Epithelial cell of prostate (primary cell): ENCODE measurements around the gene ADARB1.
"Not testable (repeated sequence)": the region's sequence is repeated elsewhere in the genome, so short reads cannot be mapped to it uniquely, and the experiment has no call there.

ENCODE experiments used
- DNase-seq: peaks from one replicate; pipeline ENCODE4 v3.0.0-alpha.2; 2011; ENCODE audit warnings: low read depth, low spot score
- H3K27ac ChIP-seq: fragments of 450-650 bp; 2 replicates; pipeline ENCODE4 v1.5.1; 2017; ENCODE audit warnings: mild to moderate bottlenecking

The ADARB1 gene

DNA sequence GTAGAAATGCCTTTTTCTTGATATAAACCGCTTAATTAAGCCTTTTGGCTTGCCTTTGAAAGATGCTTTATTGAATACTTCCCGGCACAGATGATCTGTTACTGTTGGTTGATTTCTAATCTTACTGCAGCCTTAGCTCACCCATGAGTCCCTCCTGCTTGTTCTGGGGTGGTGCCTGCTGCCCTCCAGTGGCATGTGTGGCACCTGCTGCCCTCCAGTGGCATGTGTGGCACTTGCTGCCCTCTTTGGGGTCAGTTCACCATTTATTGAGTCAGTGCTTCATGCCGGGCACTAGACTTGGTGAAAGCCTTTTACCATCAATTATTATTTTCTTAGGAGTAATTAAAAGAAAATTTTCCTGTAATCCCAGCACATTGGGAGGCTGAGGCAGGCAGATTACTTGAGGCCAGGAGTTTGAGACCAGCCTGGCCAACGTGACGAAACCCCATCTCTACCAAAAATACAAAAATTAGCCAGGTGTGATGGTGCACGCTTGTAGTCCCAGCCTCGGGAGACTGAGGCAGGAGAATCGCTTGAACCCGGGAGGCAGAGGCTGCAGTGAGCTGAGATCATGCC, 54.3 kb downstream of the ADARB1 start:
- H3K27ac ChIP-seq, result no peak overlapping the region
- no peak for DNase-seq

DNA sequence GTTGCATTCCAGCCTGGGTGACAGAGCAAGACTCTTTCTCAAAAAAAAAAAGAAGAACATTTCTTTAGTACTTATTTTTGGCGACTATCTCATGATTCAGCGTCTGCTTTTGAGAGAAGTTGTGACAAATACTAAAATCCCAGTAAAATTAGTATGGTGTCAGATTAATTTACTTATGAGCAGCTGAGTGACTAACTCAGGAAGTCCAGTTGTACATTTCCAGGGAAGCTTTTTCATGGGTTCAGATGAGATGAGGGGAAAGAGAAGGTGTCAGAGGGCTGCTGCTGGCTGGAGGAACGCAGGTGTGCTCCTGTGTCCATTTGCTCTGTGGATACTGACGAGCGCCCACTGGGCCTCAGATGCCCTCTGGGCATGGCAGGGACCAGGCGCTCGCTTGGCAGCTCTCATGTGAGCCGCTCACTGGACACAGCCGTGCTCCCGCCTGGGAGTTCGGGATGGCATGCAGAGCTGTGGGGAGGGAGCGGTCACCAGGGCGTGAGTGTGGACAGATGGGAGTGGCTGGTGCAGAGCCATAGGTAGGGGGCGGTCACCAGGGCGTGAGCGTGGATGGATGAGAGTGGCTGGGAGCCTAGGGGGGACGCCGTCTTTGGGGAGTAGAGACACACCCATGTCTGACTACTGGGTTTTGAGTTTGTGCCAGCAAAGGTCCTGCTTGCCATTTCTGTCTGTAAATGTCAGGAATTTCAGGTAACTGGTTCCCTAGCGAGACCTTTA, 55.0 kb downstream of the ADARB1 start:
- DNase-seq, result no peak
- H3K27ac ChIP-seq, result no peak overlapping the region

DNA sequence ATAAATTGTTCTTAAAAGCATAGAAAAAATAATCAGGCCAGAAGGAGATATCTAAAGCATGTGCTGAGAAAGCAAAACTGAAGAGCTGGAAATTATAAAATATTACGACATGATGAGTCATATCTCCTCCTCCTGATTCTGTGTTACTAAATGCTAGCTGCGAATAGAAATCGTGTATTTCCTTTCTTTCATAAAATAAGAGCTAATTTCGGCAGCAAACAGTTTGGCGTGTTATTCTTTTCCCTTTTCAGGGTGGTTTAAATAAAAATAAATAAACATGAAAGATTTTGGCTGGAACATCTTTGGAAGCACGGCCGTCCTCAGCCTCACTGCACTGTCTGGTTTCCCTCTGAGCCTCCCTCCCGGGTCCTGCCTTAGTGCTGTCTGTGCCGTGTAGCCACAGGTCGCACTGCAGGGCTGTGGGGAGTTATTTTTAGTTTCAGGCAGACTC, 56.0 kb downstream of the ADARB1 start:
- DNase-seq, result no peak
- H3K27ac ChIP-seq, result no peak overlapping the region

DNA sequence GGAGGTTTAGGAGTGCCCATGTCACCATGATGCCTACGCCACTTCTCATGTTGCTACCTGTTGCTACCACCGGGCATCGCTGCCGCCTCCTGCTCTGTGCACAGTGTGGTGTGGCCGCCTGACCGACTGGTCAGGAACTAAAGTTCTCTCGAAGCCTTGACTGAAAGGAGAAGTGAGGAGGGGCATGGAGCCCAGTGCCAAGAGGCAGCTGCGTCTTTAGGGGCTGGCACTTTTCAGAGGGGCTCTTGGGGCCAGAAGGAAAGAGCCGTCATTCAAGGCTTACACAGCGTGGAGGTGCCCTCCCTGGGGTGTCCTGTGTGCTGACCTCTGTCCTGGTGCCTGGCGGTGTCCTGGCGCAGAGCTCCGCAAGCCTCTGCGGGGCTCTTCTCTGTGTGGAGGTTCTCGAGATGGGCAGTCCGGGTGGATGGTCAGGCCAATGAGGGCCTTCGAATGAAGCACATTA, 57.2 kb downstream of the ADARB1 start:
- no peak for DNase-seq
- H3K27ac ChIP-seq, result no peak overlapping the region

DNA sequence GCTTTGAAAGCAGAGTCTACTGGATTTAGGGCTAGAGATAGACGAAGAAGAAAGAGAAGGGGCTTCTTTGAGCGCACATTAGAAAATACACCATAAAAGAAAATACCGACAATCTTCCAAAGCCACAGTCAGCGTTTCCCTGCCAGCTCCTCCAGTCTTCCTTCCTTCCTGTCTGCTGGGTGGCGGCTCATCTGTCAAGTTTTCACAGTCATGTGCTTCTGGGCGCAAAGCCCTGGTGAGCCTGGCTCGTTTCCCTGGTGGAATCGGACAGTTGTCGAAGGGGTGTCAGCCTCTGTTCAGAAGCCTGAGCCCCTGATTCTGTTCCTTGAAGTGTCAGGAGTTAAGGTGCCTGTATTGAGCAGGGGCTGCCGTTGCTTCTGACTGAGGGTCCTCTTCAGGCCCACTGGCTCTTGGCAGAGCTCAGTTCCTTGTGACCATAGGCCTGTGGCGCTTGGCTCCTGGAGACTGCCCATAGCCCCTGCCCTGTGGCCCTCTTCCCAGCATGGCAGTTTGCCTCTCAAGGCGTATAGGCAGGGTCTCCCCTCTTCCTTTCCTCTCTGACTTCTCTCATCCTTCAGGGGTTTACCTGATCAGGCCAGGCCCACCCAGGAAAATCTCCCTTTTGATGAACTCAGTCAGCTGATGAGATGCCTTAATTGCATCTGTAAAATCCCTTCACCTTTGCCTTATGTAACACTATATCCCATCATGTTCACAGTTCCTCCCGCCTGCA, 58.6 kb downstream of the ADARB1 start:
- no peak for DNase-seq
- H3K27ac ChIP-seq, result no peak overlapping the region

DNA sequence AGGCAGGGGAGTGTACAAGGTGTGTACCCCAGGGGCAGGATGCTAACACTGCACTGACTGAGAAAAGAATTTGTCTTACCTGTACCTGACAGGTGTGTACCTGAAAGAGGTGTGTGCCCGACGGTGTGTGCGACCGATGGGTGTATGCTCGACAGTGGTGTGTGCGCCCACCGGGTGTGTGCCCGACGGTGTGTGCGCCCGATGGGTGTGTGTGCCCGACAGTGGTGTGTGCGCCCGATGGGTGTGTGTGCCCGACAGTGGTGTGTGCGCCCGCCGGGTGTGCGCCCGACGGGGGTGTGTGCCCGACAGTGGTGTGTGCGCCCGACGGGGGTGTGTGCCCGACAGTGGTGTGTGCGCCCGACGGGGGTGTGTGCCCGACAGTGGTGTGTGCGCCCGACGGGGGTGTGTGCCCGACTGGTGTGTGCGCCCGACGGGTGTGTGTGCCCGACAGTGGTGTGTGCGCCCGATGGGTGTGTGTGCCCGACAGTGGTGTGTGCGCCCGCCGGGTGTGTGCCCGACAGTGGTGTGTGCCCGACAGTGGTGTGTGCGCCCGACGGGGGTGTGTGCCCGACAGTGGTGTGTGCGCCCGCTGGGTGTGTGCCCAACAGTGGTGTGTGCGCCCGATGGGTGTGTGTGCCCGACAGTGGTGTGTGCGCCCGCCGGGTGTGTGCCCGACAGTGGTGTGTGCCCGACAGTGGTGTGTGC, 59.3 kb downstream of the ADARB1 start:
- H3K27ac ChIP-seq, DNase-seq: not testable (repeated sequence)

DNA sequence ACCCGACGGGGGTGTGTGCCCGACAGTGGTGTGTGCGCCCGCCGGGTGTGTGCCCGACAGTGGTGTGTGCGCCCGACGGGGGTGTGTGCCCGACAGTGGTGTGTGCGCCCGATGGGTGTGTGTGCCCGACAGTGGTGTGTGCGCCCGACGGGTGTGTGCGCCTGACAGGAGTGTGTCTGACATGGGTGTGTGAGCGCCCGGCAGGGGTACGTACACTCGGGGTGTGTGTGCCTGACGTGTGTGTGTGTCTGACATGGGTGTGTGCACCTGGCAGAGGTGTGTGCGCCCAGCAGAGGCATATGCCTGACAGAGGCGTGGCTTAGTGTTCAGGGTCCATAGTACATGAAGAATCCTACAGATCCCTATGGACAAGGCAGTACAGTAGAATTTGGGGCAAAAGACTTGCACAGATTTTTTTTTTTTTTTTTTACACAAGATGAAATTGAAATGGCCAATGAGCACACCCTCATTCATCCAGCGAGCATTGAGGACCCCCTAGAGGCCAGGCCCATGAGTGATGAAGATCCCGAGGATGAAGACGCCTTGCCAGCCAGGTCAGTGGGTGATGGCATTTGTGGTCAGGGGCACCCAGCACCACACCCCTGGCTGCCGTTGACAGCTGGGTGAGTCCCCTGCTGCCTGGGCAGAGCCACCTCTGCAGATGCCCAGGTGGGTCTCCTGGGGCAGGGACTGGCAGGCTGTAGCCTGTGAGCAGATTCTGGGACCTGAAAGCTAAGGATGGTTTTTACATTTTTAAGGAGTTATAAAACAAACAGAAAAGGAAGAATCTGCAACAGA, 60.1 kb downstream of the ADARB1 start:
- H3K27ac ChIP-seq, result no peak overlapping the region
- DNase-seq, result no peak

- DNase-seq, result no peak
- H3K27ac ChIP-seq, result no peak overlapping the region
Measured at GRCh38 chr21:45135122-45135521, 60.7 kb downstream of the ADARB1 start.

- no peak overlapping the region for H3K27ac ChIP-seq
- no peak for DNase-seq
Measured at GRCh38 chr21:45135868-45136267, 61.5 kb downstream of the ADARB1 start.

- no peak overlapping the region for H3K27ac ChIP-seq
- DNase-seq, result no peak
Measured at GRCh38 chr21:45136500-45136899, 62.1 kb downstream of the ADARB1 start.

GRCh38 chr21:45136927-45137611, 62.7 kb downstream of the ADARB1 start:
- peak; percentile 33 for DNase-seq
- no peak overlapping the region for H3K27ac ChIP-seq

- DNase-seq, result no peak
- no peak overlapping the region for H3K27ac ChIP-seq
Measured at GRCh38 chr21:45137612-45137937, 63.2 kb downstream of the ADARB1 start.

- no peak for DNase-seq
- H3K27ac ChIP-seq, result no peak overlapping the region
Measured at GRCh38 chr21:45138199-45139002, 64.0 kb downstream of the ADARB1 start.

DNA sequence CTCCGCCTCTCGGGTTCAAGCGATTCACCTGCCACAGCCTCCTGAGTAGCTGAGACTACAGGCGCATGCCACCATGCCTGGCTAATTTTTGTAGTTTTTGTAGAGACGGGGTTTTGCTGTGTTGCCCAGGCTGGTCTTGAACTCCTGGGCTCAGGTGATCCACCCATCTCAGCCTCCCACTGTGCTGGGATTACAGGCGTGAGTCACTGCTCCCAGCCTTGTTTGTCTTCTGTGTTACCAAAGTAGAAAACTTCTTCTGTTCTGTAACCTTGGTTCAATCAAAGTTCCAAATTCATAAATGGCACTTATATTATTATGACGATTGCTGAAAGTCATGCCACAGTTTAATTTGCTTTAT, 64.6 kb downstream of the ADARB1 start:
- not testable (repeated sequence) for DNase-seq, H3K27ac ChIP-seq

DNA sequence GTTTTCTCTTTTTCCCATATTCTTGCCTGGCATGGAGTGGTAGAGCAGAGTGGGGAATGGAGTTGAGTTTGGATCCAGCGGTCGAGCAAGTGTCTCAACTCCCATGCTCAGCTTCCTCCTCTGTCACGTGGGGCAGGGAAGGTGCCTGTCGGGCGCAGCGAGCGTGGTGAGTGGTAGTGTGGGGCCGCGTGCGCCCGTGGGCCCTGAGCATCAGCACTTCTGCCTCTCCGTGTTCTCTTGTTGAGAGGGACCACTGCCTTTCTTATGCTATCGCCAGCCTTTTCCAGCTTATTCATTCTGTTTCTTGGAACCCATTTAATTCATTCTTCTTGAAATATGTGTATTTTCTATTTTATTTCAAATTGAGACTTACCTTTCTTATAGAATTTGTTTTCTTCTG, 65.1 kb downstream of the ADARB1 start:
- DNase-seq, result no peak
- H3K27ac ChIP-seq, result no peak overlapping the region

GRCh38 chr21:45140346-45140940, 66.1 kb downstream of the ADARB1 start:
- peak; percentile 52 for DNase-seq

GRCh38 chr21:45140944-45141343, 66.6 kb downstream of the ADARB1 start:
- DNase-seq, H3K27ac ChIP-seq: not testable (repeated sequence)

More at GRCh38 chr21:45140346-45140940, 66.1 kb downstream of the ADARB1 start:
- H3K27ac ChIP-seq, result no peak overlapping the region

DNA sequence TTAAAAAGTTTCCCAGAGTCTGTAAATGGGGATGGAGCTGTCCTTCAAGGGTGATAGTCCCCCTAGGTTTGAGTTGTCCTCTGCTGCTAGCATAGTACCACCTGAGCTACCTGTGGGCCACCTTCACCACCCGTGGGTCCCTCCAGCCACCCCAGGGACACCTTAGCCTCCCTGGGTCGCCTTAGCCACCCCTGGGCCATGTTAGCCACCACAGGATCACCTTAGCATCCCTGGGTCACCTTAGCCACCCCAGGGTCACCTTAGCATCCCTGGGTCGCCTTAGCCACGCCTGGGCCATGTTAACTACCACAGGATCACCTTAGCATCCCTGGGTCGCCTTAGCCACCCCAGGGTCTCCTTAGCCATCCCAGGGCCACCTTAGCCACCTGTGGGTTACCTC, 67.1 kb downstream of the ADARB1 start:
- no peak overlapping the region for H3K27ac ChIP-seq

More for the DNA sequence above, 67.1 kb downstream of the ADARB1 start:
- DNase-seq, result no peak
